BLaER1 (cell line): Measurements from ENCODE around the gene GDPD4.

ENCODE experiments used
- H3K27ac ChIP-seq: shearing (Covaris generic); formaldehyde crosslinking; 2 replicates; pipeline ENCODE4 v1.8.1; 2022
- H3K27me3 ChIP-seq: shearing (Covaris generic); formaldehyde crosslinking; 2 replicates; pipeline ENCODE4 v1.8.1; 2022
- H3K36me3 ChIP-seq: shearing (Covaris generic); formaldehyde crosslinking; 2 replicates; pipeline ENCODE4 v1.8.1; 2022
- H3K4me1 ChIP-seq: shearing (Covaris generic); formaldehyde crosslinking; 2 replicates; pipeline ENCODE4 v1.8.1; 2022
- H3K4me2 ChIP-seq: shearing (Covaris generic); formaldehyde crosslinking; 2 replicates; pipeline ENCODE4 v1.8.1; 2022
- H3K4me3 ChIP-seq: shearing (Covaris generic); formaldehyde crosslinking; 2 replicates; pipeline ENCODE4 v1.8.1; 2022
- H3K9ac ChIP-seq: shearing (Covaris generic); formaldehyde crosslinking; 2 replicates; pipeline ENCODE4 v1.8.1; 2022
- H3K9me3 ChIP-seq: shearing (Covaris generic); formaldehyde crosslinking; 2 replicates; pipeline ENCODE4 v1.8.1; 2022
- H4K20me1 ChIP-seq: shearing (Covaris generic); formaldehyde crosslinking; 2 replicates; pipeline ENCODE4 v1.8.1; 2022
- Cebpa-rat ChIP-seq: shearing (Covaris generic); IDR thresholded peaks from 2 replicates; pipeline ENCODE4 v1.8.1; 2022

GDPD4 gene

DNA sequence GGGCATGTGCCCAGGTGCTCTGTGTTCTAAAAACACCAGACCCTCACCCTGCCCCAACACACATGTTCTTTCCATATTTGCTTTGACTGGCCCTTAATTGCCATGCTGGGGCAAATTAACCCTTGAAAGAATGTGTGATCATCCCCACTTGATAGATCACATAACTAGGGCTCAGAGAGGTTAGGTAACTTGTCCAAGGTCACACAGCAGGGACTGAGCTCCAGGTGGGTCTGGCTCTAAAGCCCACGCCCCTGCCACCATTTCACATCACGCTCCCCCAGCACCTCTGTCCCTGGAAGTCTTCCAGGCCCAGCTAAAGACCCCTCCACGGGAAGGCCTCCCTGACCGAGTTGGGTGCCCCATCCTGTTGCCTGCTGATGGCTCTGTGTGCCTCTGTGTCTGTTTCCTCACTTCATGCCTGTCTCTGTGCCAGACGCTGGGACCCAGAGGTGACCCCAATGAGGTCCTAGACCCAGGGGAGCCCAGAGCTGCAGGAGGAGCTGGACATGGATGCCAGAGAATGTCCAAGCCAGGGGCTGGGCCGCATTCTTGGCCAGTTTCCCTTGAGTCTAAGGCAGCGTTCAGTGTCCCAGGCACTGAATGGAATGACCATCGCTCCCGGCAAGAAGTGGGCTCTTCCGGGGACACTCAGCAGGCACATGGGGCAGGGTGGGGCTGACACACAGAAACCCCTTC lies 93.7 kb downstream of the GDPD4 start:
- H3K36me3 ChIP-seq = no peaks in the 10 kb centered on the region
- H3K4me3 ChIP-seq = no peak overlapping the region
- H3K27ac ChIP-seq = peak overlapping the region; percentile 49
- H3K4me1 ChIP-seq = peaks cover 64% of the 10 kb centered on the region
- H3K9me3 ChIP-seq = no peaks in the 10 kb centered on the region
- H4K20me1 ChIP-seq = no peaks in the 10 kb centered on the region
- no peak for TF ChIP-seq Cebpa-rat
- H3K9ac ChIP-seq = no peak overlapping the region
- H3K27me3 ChIP-seq = no peaks in the 10 kb centered on the region
- H3K4me2 ChIP-seq = peak overlapping the region; percentile 88; the same call in 1 of the 2 replicates

DNA sequence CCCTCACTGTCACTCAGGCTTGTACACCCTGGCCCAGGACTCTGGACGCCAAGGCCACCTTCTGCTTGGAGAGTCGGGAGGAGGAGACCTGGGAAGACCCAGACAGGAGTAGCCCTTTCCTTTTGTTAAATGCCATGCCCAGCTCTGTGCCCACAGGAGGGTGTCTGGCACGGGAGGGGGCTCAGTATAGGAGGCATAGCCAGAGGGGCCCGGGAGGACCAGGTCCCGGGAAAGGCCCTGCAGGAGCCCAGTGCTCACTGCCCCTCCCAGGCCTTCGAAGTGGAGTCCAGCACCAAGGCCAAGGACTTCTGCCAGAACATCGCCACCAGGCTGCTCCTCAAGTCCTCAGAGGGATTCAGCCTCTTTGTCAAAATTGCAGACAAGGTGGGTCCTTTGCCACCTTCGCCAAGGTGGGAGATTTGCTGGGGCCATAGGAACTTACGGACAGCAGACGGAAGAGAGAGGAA lies 94.4 kb downstream of the GDPD4 start:
- Histone ChIP-seq H3K9me3 (no peaks in the 10 kb centered on the region), H3K27me3 (no peaks in the 10 kb centered on the region), H3K4me1 (peaks cover 70% of the 10 kb centered on the region), H3K27ac (peak overlapping the region; percentile 87), H3K4me3 (no peak overlapping the region), H3K4me2 (peak overlapping the region; percentile 88), H3K9ac (peak overlapping the region; percentile 50; the same call in 1 of the 2 replicates), H4K20me1 (no peaks in the 10 kb centered on the region), H3K36me3 (no peaks in the 10 kb centered on the region)
- no peak for TF ChIP-seq Cebpa-rat

DNA sequence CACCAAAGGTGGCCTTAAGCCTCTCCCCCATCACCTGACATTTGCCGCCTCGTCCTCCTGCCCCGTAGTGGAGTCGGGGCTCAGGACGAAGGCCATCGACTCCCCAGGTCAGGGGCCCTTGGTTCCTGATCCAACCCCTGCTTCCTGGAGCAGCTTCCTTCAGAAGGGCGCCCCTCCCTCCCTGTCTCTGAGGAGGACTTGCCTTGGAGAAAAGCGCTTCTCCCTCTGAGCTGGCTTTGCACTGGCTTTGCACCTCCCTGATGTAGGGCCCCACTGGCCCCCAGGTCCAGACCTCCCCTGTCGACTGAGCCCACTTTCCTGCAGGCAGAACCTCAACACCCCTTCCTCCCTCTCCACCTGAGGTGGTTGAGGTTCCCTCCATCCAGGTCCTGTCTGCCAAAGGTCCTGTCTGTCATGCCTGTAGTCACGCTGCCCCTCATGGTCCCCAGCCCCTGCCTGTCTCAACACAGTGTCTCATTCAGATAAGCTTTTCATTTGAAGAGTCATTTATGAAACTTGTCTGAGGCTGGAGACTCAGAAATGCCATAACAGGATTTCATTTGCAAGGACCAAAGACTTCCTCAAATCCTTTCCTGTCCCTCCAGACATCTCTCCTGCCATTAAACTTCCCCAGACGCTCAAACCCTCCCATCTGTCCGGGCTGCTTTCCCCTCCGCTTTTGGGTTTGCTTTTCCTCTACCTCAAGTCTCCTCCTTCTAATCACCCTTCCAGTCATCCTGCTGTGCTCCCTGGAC lies 95.0 kb downstream of the GDPD4 start:
- H3K9ac ChIP-seq = peak overlapping the region; percentile 50; the same call in 1 of the 2 replicates
- peak overlapping the region; percentile 88 for H3K4me2 ChIP-seq
- H3K36me3 ChIP-seq = no peaks in the 10 kb centered on the region
- H3K27me3 ChIP-seq = no peaks in the 10 kb centered on the region
- H3K9me3 ChIP-seq = no peaks in the 10 kb centered on the region
- H3K4me1 ChIP-seq = peaks cover 75% of the 10 kb centered on the region
- H3K4me3 ChIP-seq = no peak overlapping the region
- no peaks in the 10 kb centered on the region for H4K20me1 ChIP-seq
- H3K27ac ChIP-seq = peak overlapping the region; percentile 87
- TF ChIP-seq Cebpa-rat = no peak

DNA sequence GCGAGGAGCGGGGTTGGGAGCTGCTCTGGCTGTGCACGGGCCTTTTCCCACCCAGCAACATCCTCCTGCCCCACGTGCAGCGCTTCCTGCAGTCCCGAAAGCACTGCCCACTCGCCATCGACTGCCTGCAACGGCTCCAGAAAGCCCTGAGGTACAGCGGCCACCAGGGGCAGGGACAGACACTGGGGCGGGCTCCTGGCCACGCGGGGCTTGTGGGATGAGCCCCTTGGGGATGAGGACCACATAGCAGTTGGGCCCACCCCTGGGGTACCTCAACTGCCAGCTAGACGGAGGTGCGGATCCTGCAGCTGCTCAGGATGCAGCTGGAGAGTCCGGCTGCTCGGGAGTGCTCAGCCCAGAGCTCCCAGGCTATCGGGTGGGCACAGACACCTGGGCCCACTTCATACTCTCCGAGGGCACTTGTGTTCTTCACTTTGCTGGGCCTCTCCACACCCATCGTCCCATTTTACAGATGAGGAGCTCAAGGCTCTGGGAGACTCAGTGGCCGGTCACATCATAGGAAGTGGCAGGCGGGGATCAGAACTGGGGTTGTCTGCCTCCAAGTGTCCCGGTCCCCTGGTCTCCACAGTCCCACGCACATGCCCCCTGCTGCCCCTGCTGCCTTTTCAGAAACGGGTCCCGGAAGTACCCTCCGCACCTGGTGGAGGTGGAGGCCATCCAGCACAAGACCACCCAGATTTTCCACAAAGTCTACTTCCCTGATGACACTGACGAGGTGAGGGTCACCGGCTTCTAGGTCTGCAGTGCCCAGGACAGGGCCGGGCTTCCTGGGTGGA lies 95.8 kb downstream of the GDPD4 start:
- H4K20me1 ChIP-seq = no peaks in the 10 kb centered on the region
- H3K4me1 ChIP-seq = peaks cover 82% of the 10 kb centered on the region
- H3K27me3 ChIP-seq = no peaks in the 10 kb centered on the region
- no peaks in the 10 kb centered on the region for H3K36me3 ChIP-seq
- H3K4me3 ChIP-seq = peak overlapping the region; percentile 33; the same call in 1 of the 2 replicates
- peak overlapping the region; percentile 88 for H3K4me2 ChIP-seq
- peak overlapping the region; percentile 71; the same call in 1 of the 2 replicates for H3K9ac ChIP-seq
- H3K9me3 ChIP-seq = no peaks in the 10 kb centered on the region
- peak overlapping the region; percentile 87 for H3K27ac ChIP-seq
- no peak for TF ChIP-seq Cebpa-rat

DNA sequence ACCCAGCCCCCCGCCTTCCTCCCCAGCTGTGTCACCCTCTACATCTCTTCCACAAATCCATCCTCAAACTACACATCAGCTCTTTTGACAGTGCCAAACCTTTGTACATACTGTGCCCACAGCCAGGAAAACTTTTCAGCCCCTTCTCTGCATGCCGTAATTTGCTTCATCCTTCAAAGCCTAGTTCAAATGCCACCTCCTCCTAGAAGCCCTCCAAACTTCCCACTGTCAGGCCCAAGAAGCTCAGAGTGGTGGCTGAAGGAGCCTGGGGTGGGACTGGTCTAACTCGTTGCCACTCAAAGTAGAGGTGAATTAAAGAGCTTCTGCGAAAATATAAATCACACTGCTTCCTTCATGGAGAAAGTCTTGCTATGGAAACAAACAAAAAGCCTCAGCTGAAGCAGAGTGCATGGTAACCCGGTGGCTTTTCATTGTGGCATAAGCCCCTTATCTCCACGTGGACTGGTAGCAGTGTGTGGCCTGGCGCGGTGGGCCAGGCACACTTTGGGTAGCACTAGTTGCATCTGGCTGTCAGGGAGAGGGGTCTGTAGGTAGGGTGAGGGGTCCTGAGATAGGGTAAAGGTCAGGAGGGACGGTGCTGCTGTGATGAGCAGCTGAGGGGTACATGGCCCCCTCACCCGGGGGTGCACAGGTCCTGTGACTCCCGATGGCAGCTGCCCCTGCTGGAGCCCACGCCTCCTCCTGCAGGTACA lies 96.6 kb downstream of the GDPD4 start:
- peaks cover 82% of the 10 kb centered on the region for H3K4me1 ChIP-seq
- peak overlapping the region; percentile 87 for H3K27ac ChIP-seq
- no peaks in the 10 kb centered on the region for H3K27me3 ChIP-seq
- peak overlapping the region; percentile 88 for H3K4me2 ChIP-seq
- H3K9ac ChIP-seq = peak overlapping the region; percentile 71; the same call in 1 of the 2 replicates
- TF ChIP-seq Cebpa-rat = no peak
- peak overlapping the region; percentile 47 for H3K4me3 ChIP-seq
- no peaks in the 10 kb centered on the region for H3K36me3 ChIP-seq
- no peaks in the 10 kb centered on the region for H4K20me1 ChIP-seq
- H3K9me3 ChIP-seq = no peaks in the 10 kb centered on the region

DNA sequence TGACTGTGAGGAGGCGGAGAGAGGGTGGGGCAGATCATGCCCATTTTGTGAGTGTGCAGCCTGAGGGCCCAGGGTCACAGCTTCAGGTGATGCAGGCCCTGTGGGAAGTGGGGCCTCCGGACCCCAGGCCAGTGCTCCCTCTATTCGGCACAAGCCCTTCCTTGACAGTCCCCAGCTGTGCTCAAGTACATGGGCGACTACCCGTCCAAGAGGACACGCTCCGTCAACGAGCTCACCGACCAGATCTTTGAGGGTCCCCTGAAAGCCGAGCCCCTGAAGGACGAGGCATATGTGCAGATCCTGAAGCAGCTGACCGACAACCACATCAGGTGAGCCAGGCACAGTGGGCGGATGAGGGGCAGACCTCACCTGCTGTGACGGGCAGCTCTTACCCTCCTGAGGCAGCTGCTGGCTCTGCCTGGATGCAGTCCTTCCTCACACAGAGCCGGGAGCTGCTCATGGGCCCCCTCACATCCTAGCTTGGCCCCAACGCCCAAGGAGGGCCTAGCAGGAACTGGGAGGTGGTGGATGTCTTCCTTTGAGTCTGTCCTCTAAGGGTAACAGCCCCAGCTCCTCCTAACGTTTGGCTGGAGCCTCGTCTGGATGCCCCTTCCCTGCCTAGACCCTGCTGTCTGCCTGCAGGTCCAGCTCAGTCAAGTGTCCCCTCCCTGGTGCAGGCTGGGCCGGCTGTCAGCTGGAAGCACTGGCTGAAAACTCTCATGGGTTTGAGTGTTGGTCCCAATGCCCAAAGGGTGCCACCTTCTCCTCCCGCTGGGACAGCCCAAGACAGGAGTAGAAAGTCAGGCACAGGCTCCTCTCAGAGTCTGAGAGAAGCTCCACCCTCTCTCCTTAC lies 97.4 kb downstream of the GDPD4 start:
- H3K27ac ChIP-seq = peak overlapping the region; percentile 87

DNA sequence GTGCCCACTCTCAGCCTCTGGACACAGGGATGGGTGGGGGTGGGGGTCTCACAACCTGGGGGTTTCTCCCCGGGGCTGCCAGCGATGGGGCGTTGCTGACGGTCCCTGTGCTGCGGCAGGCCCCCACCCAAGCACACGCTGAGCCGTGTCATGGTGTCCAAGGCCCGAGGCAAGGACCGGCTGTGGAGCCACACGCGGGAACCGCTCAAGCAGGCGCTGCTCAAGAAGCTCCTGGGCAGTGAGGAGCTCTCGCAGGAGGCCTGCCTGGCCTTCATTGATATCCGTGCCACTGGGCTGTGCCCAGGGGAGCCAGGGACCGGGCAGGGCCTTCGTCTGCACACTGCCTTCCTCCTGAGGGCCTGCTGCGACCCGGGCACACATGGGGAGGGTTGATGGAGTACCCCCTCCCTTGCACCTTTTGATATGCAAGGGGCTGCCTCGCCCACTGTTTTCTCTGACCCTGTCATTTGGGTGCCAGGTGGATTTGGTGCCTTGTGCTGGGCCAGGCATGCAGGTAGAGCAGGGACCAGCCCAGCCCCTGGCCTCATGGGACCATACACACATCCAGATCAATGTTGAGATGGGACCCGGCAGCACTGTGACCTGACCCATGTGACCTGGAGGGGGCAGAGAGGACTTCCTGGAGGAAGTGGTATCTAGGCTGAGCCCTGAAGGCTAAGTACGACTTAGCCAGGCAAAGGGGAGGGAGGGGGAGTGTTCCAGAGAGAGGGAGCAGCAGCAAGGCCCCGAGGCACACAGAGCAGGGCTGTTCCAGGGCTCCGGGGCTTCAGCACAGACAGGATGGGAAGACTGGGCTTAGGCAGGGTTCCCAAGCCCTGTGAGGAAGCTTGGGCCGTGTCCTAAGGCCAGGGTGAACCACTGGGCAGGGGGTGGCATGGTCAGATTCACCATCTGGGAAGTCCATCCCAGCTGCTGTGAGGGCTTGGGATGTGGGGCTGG lies 98.3 kb downstream of the GDPD4 start:
- H4K20me1 ChIP-seq = no peaks in the 10 kb centered on the region
- peak overlapping the region; percentile 47; the same call in 1 of the 2 replicates for H3K4me3 ChIP-seq
- H3K27ac ChIP-seq = peak overlapping the region; percentile 87
- no peaks in the 10 kb centered on the region for H3K9me3 ChIP-seq
- H3K4me1 ChIP-seq = peaks cover 72% of the 10 kb centered on the region
- peak overlapping the region; percentile 88 for H3K4me2 ChIP-seq
- no peaks in the 10 kb centered on the region for H3K27me3 ChIP-seq
- no peaks in the 10 kb centered on the region for H3K36me3 ChIP-seq
- H3K9ac ChIP-seq = peak overlapping the region; percentile 71
- TF ChIP-seq Cebpa-rat = no peak

More for the DNA sequence above, 97.4 kb downstream of the GDPD4 start:
- peak overlapping the region; percentile 88 for H3K4me2 ChIP-seq
- no peaks in the 10 kb centered on the region for H3K36me3 ChIP-seq
- no peak for TF ChIP-seq Cebpa-rat
- H3K4me3 ChIP-seq = peak overlapping the region; percentile 47; the same call in 1 of the 2 replicates
- no peaks in the 10 kb centered on the region for H3K27me3 ChIP-seq
- no peaks in the 10 kb centered on the region for H3K9me3 ChIP-seq
- no peaks in the 10 kb centered on the region for H4K20me1 ChIP-seq
- peak overlapping the region; percentile 71 for H3K9ac ChIP-seq
- peaks cover 81% of the 10 kb centered on the region for H3K4me1 ChIP-seq
